Measurements from ENCODE around the gene PRPF6. TPM values are rescaled to one million over a fixed set of nuclear protein-coding genes. Genes with fewer than 3 reads are reported as not detected.
A peak's percentile ranks its signal among the peaks of the same experiment; 100 is the strongest.

Gene PRPF6
- total RNA-seq, 1 experiment from 2014 or later = 181 TPM

- no peak for DNase-seq
- Mint-ChIP-seq H3K4me3 (ENCODE audit: unreplicated experiment) (no peak overlapping the region), H3K27me3 (ENCODE audit: insufficient read depth, unreplicated experiment) (no peaks in the 10 kb centered on the region), H3K27ac (ENCODE audit: unreplicated experiment) (no peak overlapping the region), H3K9me3 (ENCODE audit: unreplicated experiment) (no peaks in the 10 kb centered on the region), H3K36me3 (ENCODE audit: insufficient read depth, unreplicated experiment) (peaks cover 100% of the 10 kb centered on the region), H3K4me1 (ENCODE audit: low read depth, unreplicated experiment) (no peaks in the 10 kb centered on the region)
- H3K36me3 ChIP-seq (ENCODE audit: control insufficient read depth, insufficient read depth, low read length) = peaks cover 31% of the 10 kb centered on the region
- H3K4me3 ChIP-seq (ENCODE audit: low read depth, low read length) = no peak overlapping the region
- no peaks in the 10 kb centered on the region for H3K9me3 ChIP-seq
- no peak for TF ChIP-seq CTCF (IDR thresholded peaks at IDR 0.05; ENCODE audit: insufficient read depth in 1 of 2, low read depth in 1 of 2, low read length in 1 of 2, severe bottlenecking in 1 of 2, unreplicated experiment in 1 of 2)
- no TSS peak for BruUV-seq (replicated peaks)
- H3K4me1 ChIP-seq = peaks cover 14% of the 10 kb centered on the region
- ChIA-PET POLR2A (interaction anchor here (0.6 kb wide), 1 partner anchor 43 kb away, joined by 8 read pairs; no protein-coding TSS in a partner anchor), CTCF (interaction anchor here (2.5 to 3.2 kb wide), 2 partner anchors 20 to 38 kb away, joined by 9 to 18 read pairs; partner anchors contain the start of gene PRPF6)
- H3K27me3 ChIP-seq (replicated peaks; ENCODE audit: control insufficient read depth, insufficient read depth, low read length) = no peaks in the 10 kb centered on the region
- intact Hi-C loops (cut with micrococcal nuclease; ENCODE audit: unreplicated experiment) = no loop called here
Measured at GRCh38 chr20:64000906-64001305, 20.0 kb downstream of the PRPF6 start.

GRCh38 chr20:64001607-64002011 is 20.7 kb downstream of the PRPF6 start:
- Histone ChIP-seq H3K4me3 (ENCODE audit: low read depth, low read length) (no peak overlapping the region), H3K36me3 (ENCODE audit: control insufficient read depth, insufficient read depth, low read length) (peaks cover 27% of the 10 kb centered on the region), H3K27me3 (replicated peaks; ENCODE audit: control insufficient read depth, insufficient read depth, low read length) (no peaks in the 10 kb centered on the region), H3K4me1 (peaks cover 14% of the 10 kb centered on the region), H3K9me3 (no peaks in the 10 kb centered on the region)
- no peaks in the 10 kb centered on the region for H3K27me3 Mint-ChIP-seq (ENCODE audit: insufficient read depth, unreplicated experiment)
- H3K4me3 Mint-ChIP-seq (ENCODE audit: unreplicated experiment) = no peak overlapping the region
- H3K4me1 Mint-ChIP-seq (ENCODE audit: low read depth, unreplicated experiment) = no peaks in the 10 kb centered on the region
- no peak for TF ChIP-seq CTCF (IDR thresholded peaks at IDR 0.05; ENCODE audit: insufficient read depth in 1 of 2, low read depth in 1 of 2, low read length in 1 of 2, severe bottlenecking in 1 of 2, unreplicated experiment in 1 of 2)
- H3K27ac Mint-ChIP-seq (ENCODE audit: unreplicated experiment) = no peak overlapping the region
- no peaks in the 10 kb centered on the region for H3K9me3 Mint-ChIP-seq (ENCODE audit: unreplicated experiment)
- POLR2A ChIA-PET = interaction anchor here (0.6 kb wide), 2 partner anchors 44 to 74 kb away, joined by 4 to 8 read pairs; no protein-coding TSS in a partner anchor
- CTCF ChIA-PET = interaction anchor here (0.6 to 3.2 kb wide), 4 partner anchors 21 to 101 kb away, joined by 3 to 18 read pairs (median 8); partner anchors contain the start of gene PRPF6
- H3K36me3 Mint-ChIP-seq (ENCODE audit: insufficient read depth, unreplicated experiment) = peaks cover 100% of the 10 kb centered on the region
- no TSS peak for BruUV-seq (replicated peaks)
- no peak for DNase-seq
- intact Hi-C loops (cut with micrococcal nuclease; ENCODE audit: unreplicated experiment) = no loop called here

GRCh38 chr20:64003960-64004725 is 23.2 kb downstream of the PRPF6 start:
- Histone ChIP-seq H3K27me3 (replicated peaks; ENCODE audit: control insufficient read depth, insufficient read depth, low read length) (no peaks in the 10 kb centered on the region), H3K9me3 (peaks cover 5% of the 10 kb centered on the region; the same call in 1 of the 2 replicates), H3K36me3 (ENCODE audit: control insufficient read depth, insufficient read depth, low read length) (peaks cover 25% of the 10 kb centered on the region), H3K4me3 (ENCODE audit: low read depth, low read length) (no peak overlapping the region), H3K4me1 (peaks cover 14% of the 10 kb centered on the region)
- no peak for TF ChIP-seq CTCF (IDR thresholded peaks at IDR 0.05; ENCODE audit: insufficient read depth in 1 of 2, low read depth in 1 of 2, low read length in 1 of 2, severe bottlenecking in 1 of 2, unreplicated experiment in 1 of 2)
- Mint-ChIP-seq H3K27me3 (ENCODE audit: insufficient read depth, unreplicated experiment) (no peaks in the 10 kb centered on the region), H3K36me3 (ENCODE audit: insufficient read depth, unreplicated experiment) (peaks cover 100% of the 10 kb centered on the region), H3K4me3 (ENCODE audit: unreplicated experiment) (no peak overlapping the region), H3K27ac (ENCODE audit: unreplicated experiment) (peak overlapping the region; percentile 39), H3K4me1 (ENCODE audit: low read depth, unreplicated experiment) (no peaks in the 10 kb centered on the region), H3K9me3 (ENCODE audit: unreplicated experiment) (no peaks in the 10 kb centered on the region)
- TSS peak; percentile 9 for BruUV-seq (replicated peaks)
- CTCF ChIA-PET = interaction anchor here (0.9 to 3.1 kb wide), 4 partner anchors 20 to 66 kb away, joined by 3 to 27 read pairs (median 12); partner anchors contain the start of genes PRPF6 and SAMD10
- intact Hi-C loops (cut with micrococcal nuclease; ENCODE audit: unreplicated experiment) = loop anchor here (1.0 kb wide), 1 partner anchor 20 kb away; no protein-coding TSS in a partner anchor
- DNase-seq = peak; percentile 74 to 80
- POLR2A ChIA-PET = interaction anchor here (1.2 to 1.3 kb wide), 2 partner anchors 24 to 58 kb away, joined by 4 to 5 read pairs; partner anchors contain the start of gene TCEA2

All from Caco-2 (cell line).